DMS53 treated with DMSO at 0.1 percent for 48 hours (cell line): ENCODE data around the gene ARID5A.

Experiments
- DNase-seq: peaks from one replicate; lab custom pipeline; 2025; ENCODE audit not compliant: unreplicated experiment; lab: John Stamatoyannopoulos, UW

The ARID5A gene

DNA sequence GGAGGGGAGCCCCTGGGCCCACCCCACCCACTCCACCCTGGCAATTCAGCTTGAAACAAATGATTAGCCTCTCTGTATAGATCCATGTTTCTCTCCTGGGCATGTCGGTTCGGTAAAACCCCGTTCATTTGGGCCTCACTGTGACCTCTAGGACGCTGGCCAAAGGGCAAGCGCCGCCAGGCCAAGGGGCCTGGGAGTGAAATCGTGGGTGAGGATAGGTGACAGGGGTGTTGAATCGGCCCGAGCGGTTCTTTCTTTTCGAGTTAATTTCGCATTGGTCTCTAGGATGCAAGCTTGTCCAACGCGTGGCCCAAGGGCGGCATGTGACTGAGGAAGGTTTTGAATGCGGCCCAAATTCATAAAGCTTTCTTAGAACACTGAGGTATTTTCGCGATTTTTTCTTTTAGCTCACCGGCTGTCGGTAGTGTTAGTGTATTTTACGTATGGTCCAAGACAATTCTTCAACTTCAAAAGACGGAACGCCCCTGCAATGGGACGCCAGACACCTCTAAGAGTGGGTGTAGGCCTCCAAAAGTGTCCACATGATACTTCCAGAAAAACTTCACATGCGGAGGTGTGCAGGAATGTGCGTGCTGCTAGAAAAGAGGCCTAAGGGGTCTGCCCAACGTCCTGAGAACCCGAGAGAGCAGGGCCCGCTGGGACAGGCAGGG lies 9.8 kb upstream of the ARID5A start:
- DNase-seq = no peak

DNA sequence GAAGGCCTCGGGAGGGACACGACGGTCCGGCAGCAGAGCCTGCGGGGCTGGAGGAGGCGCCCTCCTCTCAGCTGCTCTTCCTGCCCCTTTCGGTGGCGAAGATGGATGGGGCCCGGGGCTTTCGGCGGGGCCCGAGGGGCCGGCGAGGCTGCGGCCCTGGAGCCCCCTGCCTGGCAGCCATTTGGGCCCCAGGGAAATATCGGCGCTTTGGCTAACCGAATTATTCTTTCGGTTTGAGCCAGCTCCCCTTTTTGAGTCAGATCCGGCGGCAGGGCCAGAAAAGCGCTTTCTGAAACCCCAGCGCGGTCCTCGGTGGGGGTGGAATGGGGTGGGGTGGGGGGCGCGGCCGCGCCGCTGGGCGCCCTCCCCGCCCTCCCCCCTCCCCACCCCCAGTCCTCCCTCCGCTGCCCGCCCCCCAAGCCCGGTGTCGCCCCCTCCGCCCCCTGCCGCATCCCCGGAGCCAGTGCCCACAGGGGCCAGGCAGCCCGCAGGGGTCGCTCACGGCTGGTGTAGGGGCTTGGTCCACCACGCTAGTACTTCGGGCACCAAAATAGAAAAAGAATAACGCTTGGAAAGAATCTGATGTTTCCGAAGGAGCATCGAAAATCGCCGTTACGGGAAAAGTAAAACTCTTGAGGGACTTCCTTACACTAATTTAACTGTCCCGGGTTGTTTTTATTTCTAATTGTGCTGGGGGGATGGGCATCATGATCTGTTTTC lies 9.1 kb upstream of the ARID5A start:
- no peak for DNase-seq

DNA sequence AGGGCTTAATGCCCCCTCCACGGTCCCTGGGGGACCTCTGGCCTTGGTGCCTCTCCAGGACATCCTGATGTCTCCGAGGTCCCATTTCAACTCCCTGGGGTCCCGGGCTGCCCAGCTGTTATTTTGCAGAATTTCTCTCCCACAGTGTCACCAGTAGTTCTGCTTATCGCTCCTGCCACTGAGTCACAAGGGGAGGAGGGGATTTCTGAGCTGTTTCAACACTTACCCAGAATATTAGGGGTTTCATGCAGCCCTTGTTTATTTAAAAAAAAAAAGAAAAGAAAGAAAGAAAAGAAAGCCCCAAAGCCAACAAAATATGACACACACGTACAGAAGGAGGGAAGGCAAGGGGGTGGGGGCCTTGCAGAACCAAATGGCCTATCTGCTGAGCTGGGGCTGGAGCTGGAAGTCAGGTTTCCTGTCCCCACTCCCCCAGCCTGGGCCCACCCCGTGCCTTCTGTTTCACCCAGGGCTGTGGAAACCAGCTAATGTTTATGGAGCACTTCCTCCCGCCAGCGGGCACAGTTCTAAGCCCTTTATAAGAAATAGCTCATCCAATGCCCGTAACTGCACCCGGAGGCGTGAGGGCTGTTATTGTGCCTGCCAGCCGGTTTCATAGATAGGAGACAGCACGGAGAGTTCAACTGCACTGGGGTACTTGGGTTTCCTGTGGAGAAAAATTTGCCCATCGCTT lies 8.4 kb upstream of the ARID5A start:
- no peak for DNase-seq

DNA sequence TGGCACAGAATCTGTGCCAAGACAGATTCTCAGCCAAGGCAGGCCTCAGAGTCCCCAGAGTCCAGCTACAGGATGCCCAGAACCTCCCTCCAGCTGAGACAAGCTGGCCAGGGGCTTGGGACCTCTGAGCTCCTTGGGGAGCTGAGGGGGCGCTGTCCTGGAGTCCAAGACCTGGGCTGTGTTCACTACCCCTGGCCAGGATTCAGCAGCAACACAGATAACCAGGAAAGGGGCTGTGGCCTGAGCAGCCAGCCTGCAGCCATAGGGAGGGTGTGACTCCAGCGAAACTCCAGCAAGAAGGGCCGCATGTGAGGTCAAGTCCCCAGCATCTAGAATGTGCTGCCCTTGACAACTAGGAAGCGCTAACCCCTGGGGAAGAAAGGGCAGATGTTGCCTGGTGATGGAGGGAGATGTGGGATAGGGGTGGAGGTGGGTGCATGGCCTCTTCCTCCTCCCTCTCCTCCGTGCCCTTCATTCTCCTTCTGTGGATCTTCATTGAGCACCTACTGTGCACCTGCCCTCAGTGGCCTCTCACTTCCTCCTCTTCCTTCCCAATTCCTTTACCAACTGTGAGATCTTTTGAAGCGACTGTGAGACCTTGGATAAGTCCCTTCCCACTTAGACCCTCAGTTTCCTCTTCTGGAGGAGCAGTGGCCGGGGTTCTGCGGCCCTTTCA lies 7.7 kb upstream of the ARID5A start:
- no peak for DNase-seq

DNA sequence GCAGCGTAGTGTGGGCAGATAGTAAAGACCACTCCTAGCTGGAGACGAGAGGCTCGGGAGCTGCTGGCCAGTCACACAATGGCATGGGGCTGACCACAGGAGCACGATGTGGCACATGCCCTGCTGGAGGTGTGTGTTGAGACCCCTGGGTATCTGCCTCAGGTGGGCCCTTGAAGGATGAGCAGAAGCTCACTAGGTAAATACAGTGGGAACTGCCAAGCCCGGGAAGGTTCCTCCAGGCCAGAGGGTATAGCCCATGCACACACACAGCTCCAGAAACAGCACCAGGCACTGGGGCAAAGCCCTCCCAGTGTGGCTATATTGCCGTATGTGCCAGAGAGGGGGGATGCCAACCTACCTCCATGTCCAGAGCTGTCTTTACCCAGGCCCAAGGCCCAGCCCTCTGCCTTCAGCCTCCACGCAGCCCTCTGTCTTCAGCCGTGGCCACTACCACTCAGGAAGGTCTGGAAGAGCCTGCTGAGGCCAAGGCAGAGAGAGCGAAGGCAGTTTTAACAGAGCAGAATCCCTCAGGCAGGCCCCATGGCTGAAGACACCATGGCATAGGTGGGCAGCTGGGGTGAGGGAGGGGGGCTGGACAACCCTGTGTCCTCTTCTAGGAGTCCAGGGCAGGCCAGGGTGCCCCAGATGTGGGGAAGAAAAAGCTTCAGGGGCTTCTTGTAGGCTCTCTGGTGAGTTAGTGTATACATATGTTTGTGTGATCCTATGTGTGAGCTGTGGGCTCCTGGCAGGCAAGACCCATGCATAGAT lies 7.0 kb upstream of the ARID5A start:
- DNase-seq = no peak

DNA sequence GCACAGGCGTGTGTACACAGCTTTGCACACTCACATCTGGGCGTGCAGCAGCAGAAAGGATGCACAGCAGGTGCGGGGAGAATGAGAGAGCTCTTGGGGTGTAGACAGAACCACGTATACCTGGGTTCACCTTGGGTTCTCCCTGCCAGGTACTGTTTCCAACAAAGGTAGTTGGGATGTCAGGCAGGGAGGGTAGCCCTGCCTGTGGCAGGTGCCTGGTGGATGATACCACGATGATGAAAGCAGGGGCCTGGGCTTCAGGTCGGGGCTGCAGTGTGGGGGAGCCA lies 6.5 kb upstream of the ARID5A start:
- no peak for DNase-seq

DNA sequence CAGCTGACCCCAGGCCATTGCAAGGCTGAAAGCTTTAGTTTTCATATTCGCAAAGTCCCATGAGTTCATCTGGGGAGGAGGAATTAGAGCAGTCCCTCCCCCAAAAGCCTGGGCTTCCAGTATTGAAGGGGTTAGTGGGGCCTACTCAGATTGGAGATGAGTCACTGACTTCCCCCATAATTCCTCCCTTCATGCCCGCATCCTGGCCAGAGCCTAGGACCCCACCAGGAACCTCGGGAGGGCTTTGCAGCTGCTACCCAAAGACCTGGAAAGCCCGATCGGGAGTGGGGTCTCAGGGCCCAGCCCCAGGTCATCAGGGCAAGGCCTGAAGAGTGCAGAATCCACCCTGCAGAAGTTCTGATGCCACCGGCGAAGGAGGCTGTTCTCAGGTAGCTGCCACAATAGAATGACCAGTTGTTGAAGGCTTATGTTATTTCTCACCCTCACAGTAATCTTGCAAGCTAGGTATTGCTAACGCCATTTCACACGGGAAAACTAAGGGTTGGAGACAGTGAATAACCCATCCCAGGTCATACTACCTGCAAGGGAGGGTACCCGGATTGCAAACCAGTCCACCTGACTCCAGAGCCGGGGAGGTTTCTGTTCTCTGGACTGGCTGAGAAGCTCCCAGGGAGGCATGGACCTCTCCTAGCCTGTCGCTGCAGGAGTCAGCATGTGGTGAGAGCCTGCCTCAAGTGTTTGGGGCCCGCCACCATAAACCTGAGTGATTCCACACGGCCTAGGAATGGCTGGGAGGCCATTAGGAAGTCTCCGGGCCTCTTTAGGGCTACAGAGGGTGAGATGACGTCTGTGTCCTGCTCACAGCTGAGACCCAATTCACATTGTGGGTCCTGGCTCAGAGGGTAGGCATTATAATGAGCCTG lies 5.8 kb upstream of the ARID5A start:
- DNase-seq = no peak

DNA sequence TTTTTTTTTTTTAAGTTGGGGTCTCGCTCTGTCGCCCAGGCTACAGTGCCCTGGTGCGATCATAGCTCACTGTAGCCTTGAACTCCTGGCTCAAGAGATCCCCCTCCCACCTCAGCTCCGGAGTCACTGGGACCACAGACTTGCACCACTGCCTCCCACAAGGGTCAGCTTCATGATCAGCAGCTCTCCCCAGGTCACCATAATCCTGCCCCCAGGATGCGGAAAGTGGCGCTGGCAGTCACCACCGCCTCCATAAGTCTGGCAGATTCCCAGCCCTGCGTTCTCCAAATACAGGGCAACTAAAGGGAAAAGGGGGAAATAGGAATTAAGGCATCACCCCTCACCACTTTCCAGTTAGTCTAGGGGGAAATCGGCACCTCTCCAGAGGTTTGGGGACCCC lies 5.2 kb upstream of the ARID5A start:
- no peak for DNase-seq

DNA sequence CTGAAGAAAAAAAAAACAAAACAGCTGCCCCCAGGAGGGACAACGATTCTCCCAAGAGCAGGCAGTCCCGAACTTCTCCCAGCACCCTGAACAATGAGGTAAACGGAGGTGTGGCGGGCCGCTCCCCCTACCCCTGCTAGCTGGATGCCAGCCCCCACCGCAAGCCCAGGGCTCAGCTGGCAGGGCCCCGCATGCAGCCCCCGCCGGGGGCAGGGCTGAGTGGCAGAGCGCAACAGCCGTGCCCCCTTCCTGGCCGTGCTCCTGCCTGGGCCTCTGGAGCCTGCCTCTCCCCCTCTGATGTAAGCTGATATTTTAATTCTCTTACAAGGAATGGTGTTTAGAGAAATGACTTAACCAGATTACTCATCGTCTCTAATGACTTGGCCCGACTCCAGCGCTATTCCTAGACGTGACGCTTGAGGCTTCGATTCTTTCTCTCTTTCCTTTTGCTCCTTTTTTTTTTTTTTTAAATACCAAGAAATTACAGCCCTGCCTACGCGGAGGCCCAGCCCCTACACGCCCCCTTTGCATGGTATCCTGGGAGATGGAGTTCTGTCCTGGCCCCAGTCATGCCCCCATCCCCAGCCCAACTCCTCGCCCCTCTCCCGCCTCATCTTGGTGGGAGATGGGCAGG lies 4.6 kb upstream of the ARID5A start:
- peak; percentile 90 for DNase-seq

DNA sequence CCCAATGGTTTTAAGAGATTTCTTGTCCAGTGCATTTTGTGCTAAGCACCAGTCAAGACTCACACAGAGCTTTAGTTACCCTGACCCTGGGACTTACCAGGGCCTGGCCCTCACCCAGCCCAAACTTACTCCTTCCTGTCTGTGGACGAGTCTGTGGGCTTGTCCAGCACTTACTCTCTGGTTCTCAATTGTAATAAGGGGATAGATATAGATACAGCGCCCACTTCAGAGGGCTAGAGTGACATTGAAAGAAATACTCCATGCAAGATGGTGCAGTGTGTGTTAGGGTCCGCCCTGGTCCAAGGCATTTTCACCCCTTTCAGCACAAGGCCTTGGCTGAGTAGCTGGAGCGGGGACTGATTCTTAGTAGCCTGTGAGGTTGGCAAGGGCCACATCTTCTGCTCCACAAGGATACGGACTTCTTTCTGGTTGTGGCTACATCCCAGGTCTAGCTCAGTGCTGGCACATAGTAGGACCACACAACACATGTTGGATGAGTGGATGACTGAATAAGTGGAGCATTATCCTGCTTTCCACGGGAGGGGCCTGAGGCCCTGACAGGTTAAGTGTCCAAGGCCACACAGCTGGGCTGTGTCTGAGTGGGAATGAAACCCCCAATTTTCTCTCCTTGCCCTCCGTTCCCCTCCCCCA lies 3.8 kb upstream of the ARID5A start:
- DNase-seq = no peak

DNA sequence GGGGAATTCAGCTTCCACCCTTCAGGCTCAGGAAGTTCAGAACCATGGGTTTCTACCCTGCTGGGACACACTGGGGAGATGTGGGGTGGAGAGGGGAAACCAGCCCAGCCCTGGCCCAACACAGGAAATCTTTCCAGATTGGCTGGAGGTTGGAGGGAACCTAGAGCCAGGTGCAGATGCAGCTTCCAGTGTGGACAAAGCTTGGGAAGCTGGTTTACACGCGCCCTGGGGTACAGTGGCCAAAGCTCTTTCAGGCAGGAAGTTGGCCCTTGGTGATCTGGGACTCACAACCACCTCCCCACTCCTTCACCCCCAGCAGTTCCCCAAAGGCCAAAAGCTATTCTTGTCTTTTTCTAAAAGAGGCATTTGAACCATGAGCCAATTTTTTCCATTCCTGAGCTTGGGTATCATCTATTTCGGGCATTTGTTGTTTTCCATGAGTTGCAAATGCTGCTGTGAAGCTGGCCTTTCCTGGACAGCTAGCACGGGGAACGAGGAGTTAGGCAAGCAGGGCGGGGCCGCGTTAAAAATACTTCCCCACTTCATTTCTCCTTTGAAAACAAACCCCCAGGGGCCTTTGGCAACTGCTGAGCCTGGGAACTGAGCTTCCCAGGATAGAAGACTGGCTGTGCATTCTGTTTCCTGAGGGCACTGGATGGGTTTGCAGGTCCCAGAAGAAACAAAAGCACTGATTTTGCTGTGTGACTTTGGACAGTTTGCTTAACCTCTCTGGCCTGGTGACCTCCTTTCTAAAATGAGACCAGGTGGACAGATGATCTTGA lies 3.1 kb upstream of the ARID5A start:
- DNase-seq = no peak

DNA sequence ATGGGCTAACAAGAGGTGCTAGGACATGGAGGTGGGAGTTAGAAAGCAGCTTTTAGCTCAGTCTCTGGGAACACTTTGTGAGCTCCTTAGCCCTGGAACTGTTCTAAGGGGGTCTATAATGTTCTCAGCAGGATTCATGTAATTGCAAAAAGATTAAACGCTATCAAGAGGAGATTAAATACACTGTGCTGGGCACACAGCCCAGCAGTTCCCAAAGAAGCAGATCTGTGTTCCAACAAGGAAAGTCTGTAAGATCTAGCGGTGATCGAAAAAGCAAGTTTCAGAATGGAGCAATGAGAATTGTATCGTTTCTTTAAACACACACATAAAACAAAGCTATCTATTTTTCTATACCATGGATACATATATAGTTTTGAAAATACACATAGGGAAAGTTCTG lies 2.4 kb upstream of the ARID5A start:
- DNase-seq = no peak

DNA sequence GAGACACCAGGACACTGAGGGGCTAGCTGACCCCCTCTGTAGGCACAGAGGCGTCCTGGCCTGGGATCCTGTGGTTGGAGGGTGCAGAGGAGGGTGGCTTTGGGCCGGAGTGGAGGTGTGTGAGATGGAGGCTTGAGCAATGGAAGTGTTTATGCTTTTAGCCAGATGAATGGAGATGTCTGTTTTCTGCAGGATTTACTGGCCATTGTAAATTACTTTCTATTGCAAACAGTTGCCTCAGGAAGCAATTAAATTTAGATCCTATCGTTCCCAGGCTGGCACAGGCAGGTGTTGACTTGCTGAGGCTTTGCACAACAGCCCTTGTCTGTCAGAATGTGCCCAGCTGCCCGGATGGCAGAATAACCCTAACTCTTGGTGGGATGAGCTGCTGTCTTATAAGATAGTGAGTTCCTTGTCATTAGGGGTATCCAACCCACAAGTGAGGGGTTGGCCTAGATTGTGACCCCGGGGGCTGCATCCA lies 1.8 kb upstream of the ARID5A start:
- no peak for DNase-seq

DNA sequence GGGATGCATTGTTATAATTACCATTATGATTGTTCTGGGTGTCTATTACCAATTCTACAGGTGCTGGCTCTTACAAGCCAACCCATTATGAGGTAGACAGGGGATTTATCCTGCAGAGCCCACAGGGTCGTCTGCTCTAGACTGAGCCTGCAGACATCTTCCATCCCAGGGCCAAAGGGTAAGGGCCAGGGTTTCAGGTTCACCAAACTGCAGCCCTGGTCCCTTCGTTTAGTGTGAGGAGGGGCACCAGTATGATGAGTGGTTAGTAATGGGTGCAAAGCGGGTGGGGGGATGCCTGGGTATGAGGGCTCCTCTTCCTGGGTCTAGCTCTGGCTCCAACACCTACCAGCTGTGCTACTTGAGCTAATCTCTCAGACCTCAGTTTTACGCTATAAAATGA lies 1.2 kb upstream of the ARID5A start:
- DNase-seq = no peak

DNA sequence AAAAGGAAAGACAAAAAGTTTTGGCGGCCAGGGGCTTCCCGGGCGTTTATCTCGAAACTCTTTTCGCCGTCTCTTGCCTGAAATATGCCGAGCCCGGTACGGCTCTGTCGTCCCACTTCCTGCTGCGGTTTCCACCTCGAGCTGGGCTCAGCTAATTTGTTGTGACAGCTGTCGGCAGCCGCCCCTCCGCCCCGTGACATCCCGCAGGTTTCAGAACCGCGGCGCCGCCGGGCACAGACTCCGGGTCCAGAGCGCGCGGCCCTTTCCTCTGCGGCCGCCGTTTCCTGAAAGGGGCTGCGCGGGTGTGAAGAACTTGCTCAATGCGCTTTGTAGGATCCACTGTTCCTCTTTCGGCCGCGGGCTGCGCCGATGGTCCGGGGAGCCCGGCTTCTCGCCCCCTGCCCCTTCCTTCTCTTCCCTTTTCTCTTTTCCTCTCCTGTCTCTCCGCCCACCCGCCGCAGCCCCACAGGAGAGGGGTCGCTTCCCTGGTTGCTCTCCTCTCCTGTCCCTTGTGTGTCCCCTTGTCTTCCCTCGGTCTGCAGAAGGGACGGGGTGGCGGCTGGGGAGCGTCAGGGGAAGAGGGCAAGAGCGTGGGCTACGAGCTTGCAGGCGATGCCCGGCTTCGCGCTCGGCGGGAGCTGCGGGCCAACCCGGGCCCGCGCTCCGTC lies 648 bp downstream of the ARID5A start:
- DNase-seq = peak; percentile 47

DNA sequence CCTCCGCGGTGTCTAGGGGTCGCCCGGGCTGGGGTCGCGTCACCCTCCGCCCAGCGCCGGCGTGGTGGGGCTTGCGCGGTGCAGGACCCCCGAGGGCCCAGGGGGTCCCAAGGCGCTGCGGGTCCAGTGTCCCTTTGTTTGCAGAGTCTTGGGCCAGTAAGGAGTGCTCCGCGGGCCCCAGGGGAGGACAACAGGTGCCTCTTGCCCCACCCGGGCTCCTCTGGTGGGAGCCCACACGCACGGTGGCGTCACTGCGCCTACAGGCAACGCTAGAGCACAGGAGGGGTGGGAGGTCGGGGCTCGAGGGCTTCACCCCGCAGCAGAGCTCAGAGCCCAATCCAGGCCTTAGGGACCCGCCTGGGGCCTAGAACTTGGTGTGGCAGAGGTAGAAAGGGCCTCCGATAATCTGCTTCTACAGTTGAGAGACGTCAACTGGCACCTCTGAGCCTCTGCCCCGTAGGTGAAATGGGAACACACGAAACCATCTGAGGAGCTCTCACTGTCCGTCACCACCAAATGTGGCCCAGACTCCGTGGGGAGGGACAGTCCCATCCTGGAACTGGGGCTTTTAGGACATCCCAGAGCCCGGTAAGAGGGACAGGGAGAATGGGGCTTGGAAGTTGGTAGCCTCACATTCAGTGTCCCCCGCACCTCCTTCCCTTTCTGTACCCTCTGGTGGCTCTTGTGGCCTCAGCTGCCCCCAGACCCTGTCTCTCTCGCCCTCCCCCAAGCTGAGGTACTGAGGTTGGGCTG lies 1.4 kb downstream of the ARID5A start:
- DNase-seq = no peak
